SU-DHL-6 (cell line): ENCODE data around the gene CGN.

Experiments
- CTCF ChIP-seq: fragments of 200-600 bp; sonication (generic); IDR thresholded peaks from one replicate; pipeline ENCODE4 v1.5.1; 2017; ENCODE audit warnings: antibody characterized with exemption, mild to moderate bottlenecking, low read length, moderate library complexity; ENCODE audit not compliant: insufficient read depth, poor library complexity, severe bottlenecking
- EZH2phosphoT487 ChIP-seq: fragments of 200-600 bp; sonication (generic), shearing (Covaris generic); conservative IDR thresholded peaks from 2 replicates; pipeline ENCODE4 v1.6.1; 2018; ENCODE audit warnings: mild to moderate bottlenecking, antibody characterized with exemption, low read length, moderate library complexity, mixed read lengths

- TF ChIP-seq CTCF (no peak), EZH2phosphoT487 (no peak)
Observed at GRCh38 chr1:151563376-151563775, 52.2 kb downstream of the CGN start.
